Duodenal mucosa (tissue), 2 donors: ENCODE results near the gene UBE3C.

ENCODE experiments used
- H3K27ac ChIP-seq: one replicate; pipeline ENCODE4 v1.7.0; 2013; ENCODE audit warnings: low read depth, low read length
- H3K27me3 ChIP-seq, 2 donors: one replicate each; pipeline ENCODE4 v1.7.0; 2013; ENCODE audit warnings: low read length in 2 of 2, control low read depth in 1 of 2; ENCODE audit not compliant: insufficient read depth in 2 of 2, control insufficient read depth in 1 of 2
- H3K36me3 ChIP-seq, 2 donors: one replicate each; pipeline ENCODE4 v1.7.0; 2013; ENCODE audit warnings: low read length in 2 of 2, control low read depth in 1 of 2; ENCODE audit not compliant: insufficient read depth in 2 of 2, control insufficient read depth in 1 of 2
- H3K4me1 ChIP-seq, 2 donors: one replicate each; pipeline ENCODE4 v1.7.0; 2013; ENCODE audit warnings: low read length in 2 of 2, control low read depth in 1 of 2; ENCODE audit not compliant: insufficient read depth in 2 of 2, control insufficient read depth in 1 of 2
- H3K4me3 ChIP-seq, 2 donors: one replicate each; pipeline ENCODE4 v1.7.0; 2013; ENCODE audit warnings: low read length in 2 of 2, low read depth in 1 of 2
- H3K9ac ChIP-seq, 2 donors: one replicate each; pipeline ENCODE4 v1.7.0; 2013; ENCODE audit warnings: low read length in 2 of 2, low read depth in 1 of 2
- H3K9me3 ChIP-seq, 2 donors: one replicate each; pipeline ENCODE4 v1.7.0; 2013; ENCODE audit warnings: low read length in 2 of 2, control low read depth in 1 of 2; ENCODE audit not compliant: control insufficient read depth in 1 of 2

The UBE3C gene

DNA sequence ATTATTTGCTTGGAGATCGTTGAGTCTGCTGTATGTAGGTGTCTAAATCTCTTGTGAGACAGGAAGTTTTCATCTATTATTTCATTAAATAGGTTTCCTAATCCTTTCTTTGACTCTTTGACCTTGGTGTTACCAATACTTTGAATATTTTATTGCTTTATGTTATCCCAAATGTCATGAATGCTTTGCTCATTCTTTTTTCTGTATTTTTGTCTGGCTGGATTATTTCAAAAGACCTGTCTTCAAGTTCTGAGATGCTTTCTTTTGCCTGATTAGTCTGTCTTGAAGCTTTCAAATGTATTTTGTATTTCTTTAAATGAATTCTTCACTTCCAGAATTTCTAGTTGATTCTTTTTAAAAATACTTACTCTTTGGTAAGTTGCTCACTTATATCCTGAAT is 27.3 kb downstream of the UBE3C start:
- H3K9ac ChIP-seq: no peak overlapping the region
- no peaks in the 10 kb centered on the region for H3K9me3 ChIP-seq
- no peak overlapping the region for H3K27ac ChIP-seq
- H3K27me3 ChIP-seq: no peaks in the 10 kb centered on the region
- H3K4me1 ChIP-seq: no peaks in the 10 kb centered on the region
- H3K4me3 ChIP-seq: no peak overlapping the region
- H3K36me3 ChIP-seq: peaks cover 7 to 44% of the 10 kb centered on the region in 2 donors

DNA sequence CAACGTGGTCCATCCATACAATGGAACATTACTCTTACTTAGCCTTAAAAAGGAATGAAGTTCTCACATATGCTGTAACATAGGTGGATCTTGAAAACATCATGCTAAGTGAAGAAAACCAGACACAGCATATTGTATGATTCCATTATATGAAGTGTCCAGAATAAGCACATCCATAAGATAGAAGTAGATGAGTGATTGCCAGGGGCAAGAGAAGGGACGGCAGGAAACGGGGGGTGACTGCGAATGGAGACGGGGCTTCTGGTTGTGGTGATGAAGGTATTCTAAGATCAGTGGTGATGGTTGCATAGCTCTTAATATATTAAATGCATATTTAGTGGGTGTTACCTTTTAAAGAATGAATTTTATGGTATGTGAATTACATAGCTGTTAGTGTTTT is 29.8 kb downstream of the UBE3C start:
- H3K4me1 ChIP-seq: no peaks in the 10 kb centered on the region
- no peak overlapping the region for H3K27ac ChIP-seq
- no peak overlapping the region for H3K4me3 ChIP-seq
- H3K9ac ChIP-seq: no peak overlapping the region
- H3K9me3 ChIP-seq: no peaks in the 10 kb centered on the region
- no peaks in the 10 kb centered on the region for H3K27me3 ChIP-seq
- H3K36me3 ChIP-seq: peaks cover 14 to 63% of the 10 kb centered on the region in 2 donors

DNA sequence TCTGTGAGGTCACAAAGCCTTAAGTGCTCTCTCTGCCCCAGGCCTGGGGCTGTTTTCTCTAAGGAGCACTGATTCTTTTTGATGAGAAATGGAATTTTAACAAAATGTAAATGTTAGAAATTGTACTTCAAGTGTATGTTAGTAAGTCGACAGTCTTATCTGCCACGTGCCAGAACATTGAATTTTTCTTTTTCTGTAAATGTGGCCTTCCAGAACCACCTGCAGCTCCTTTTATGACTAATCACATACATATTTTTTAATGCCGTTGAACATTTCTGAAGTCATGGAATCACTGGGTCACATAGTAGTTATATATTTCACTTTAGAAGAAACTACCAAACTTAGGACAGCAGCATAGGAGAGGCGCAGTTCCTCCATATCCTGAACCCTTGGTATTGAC is 38.0 kb downstream of the UBE3C start:
- H3K36me3 ChIP-seq: peaks cover 45 to 70% of the 10 kb centered on the region in 2 donors
- no peaks in the 10 kb centered on the region for H3K9me3 ChIP-seq
- H3K4me3 ChIP-seq: no peak overlapping the region
- H3K9ac ChIP-seq: no peak overlapping the region
- no peaks in the 10 kb centered on the region for H3K4me1 ChIP-seq
- no peaks in the 10 kb centered on the region for H3K27me3 ChIP-seq
- no peak overlapping the region for H3K27ac ChIP-seq

DNA sequence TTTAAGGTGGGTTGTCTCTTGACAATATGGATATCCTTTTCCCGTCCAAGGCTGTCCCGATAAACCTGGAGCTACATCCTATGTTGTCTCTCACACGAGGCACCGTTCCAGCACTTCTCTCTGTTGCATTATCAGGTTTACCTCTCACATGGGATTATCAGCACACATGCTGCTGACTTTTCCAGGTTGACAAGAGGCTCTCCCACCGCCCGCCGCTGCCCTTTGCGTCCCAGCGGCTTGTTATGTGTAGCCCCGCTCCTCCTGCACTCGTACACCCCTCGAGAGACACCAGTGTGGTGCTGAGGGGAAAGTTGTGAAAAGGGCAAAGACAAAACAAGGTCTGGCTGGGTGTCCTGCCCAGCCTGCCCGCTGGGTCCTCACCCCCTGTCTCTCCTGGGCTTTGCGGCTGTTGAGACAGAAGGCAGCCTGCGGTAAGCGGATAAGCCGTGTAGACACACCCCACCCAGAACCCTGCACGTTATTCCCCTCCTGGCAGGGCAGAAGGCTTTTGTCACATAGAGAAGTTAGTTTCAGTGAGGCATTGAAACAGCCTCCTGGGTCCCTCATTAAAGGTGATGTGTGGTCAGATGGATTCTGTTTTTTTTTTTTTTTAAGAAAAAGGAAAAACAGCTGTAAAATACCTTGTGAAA is 38.7 kb downstream of the UBE3C start:
- no peak overlapping the region for H3K27ac ChIP-seq
- no peaks in the 10 kb centered on the region for H3K4me1 ChIP-seq
- H3K9me3 ChIP-seq: no peaks in the 10 kb centered on the region
- H3K4me3 ChIP-seq: no peak overlapping the region
- H3K27me3 ChIP-seq: no peaks in the 10 kb centered on the region
- no peak overlapping the region for H3K9ac ChIP-seq
- peaks cover 48 to 69% of the 10 kb centered on the region in 2 donors for H3K36me3 ChIP-seq

DNA sequence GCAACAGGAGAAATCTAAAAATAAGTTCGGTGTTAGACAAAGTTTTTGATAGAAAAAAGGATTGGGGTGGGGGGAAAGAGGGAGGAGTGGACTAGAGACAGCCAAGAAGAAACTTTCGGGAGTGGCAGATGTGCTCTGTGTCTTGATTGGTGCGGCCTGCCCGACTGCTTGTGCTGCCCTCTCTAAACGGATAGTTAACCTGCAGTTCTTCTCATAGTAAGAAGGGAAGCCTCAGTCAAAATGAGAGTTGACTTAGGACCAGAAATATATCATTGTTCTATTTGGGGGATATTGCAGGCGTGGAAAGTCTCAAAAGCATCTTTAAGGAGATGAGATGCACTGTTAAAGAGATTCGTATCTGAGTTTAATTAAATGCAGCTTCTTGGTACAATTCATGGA is 39.3 kb downstream of the UBE3C start:
- H3K27ac ChIP-seq: no peak overlapping the region
- H3K4me1 ChIP-seq: no peaks in the 10 kb centered on the region
- no peak overlapping the region for H3K9ac ChIP-seq

DNA sequence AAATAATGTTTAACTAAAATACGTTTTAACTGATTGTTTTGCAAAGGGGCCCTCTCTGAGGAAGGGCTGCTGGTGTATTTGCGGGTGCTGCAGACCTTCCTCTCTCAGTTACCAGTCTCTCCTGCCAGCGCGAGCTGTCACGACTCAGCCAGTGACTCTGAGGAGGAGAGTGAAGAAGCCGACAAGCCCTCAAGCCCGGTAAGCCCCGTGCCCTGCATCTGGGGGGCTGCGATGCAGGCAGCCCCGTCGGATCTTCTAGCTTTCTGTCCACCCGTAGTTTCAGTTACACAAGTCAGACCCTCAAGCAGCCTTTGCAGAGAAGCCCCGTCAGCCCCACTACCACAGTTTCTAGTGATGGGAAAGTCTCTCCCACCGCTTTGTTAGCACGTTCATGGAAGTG is 45.1 kb downstream of the UBE3C start:
- no peaks in the 10 kb centered on the region for H3K27me3 ChIP-seq
- peaks cover 47 to 75% of the 10 kb centered on the region in 2 donors for H3K36me3 ChIP-seq
- no peak overlapping the region for H3K4me3 ChIP-seq
- H3K4me1 ChIP-seq: peaks cover 0 to 8% of the 10 kb centered on the region in 2 donors
- no peaks in the 10 kb centered on the region for H3K9me3 ChIP-seq
- no peak overlapping the region for H3K9ac ChIP-seq
- H3K27ac ChIP-seq: no peak overlapping the region

More for the DNA sequence above, 39.3 kb downstream of the UBE3C start:
- H3K4me3 ChIP-seq: no peak overlapping the region
- H3K27me3 ChIP-seq: no peaks in the 10 kb centered on the region
- peaks cover 45 to 68% of the 10 kb centered on the region in 2 donors for H3K36me3 ChIP-seq
- H3K9me3 ChIP-seq: no peaks in the 10 kb centered on the region

DNA sequence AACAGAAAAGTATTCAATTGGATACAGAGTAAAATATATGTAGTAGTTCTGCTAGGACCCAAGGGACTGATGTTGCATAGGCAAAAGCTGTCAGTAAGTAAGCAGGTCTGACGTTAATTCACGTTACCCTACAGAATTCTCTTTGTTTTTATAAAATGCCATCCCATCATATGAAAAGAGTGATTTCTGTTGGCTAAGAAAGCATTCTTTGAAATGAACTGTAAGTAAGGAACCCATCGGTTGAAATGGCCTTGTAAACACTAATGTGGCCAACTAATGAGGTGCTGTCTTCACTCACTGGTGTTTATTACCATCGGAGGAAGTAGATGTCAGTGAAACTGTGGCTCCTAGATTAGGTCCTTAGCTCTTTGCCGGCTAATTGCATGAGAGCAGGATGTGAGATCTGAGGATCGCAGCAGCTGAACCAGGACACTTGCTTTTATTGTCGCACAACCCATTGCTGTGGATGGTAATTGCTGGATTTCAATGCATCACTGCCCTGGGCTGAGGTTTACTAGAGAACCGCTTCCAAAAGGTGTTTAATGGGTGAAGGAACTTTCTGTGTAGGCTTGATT is 49.5 kb downstream of the UBE3C start:
- Histone ChIP-seq H3K4me1 (peaks cover 0 to 15% of the 10 kb centered on the region in 2 donors), H3K27me3 (no peaks in the 10 kb centered on the region), H3K9me3 (no peaks in the 10 kb centered on the region), H3K9ac (no peak overlapping the region), H3K36me3 (peaks cover 35 to 86% of the 10 kb centered on the region in 2 donors), H3K4me3 (no peak overlapping the region), H3K27ac (no peak overlapping the region)

DNA sequence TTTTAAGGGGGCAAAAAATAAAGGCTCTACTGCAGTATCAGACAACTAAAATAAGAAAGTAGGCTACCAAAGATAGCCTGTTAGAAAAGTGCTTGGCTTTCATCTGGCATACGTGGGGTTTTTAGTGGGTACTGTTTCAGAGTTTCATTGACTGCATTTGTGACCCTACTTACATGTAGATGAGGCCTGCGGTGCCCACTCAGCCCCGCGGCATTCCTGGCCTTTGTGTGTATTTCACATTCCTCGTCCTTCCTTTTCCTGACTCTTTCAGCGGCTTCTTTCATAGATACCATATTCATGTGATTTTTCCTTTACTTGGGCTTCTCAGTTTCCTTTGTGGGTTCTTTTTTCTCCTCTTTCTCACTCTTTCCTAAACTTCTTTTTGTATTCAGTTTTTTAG is 50.7 kb downstream of the UBE3C start:
- Histone ChIP-seq H3K9me3 (no peaks in the 10 kb centered on the region), H3K4me1 (peaks cover 0 to 16% of the 10 kb centered on the region in 2 donors), H3K27ac (no peak overlapping the region), H3K4me3 (no peak overlapping the region), H3K27me3 (no peaks in the 10 kb centered on the region), H3K9ac (no peak overlapping the region), H3K36me3 (peaks cover 31 to 79% of the 10 kb centered on the region in 2 donors)

DNA sequence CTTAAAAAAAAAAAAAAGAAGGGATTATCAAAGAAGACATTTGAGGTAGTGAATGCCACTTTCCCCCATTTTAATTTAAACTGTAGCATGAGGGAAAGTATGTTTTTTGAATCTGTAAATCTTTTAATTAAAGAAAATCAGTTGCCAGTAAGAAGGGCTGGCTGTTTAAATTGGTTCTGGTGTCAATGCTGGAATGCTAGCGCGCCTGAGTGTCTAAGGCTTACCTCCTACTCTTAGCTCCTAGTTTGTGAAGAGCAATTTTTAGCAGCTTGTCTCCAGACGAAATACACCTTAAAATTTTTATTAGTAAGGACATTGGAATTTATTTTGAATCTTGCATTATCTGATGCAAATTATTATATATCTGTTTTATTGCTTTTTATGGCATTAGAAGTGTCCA is 54.1 kb downstream of the UBE3C start:
- H3K27ac ChIP-seq: no peak overlapping the region

DNA sequence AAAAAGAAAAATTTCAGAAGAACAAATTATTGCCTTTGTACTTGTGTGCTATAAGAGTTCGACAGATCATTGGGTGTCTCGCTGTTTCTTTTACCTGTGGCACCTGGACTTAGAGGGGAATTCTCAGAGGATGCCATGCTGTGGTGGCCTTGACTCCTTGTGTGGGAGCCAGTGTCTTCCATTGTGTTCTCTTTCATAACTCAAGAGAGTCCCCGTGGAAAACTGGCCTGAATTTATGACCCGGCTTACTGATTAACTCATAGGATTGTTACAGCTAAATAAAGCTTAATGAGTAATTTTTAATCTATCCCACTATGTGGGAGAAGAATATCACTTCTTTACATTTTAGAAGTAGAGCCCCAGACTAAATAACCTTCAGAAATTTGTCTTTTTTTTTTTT is 54.5 kb downstream of the UBE3C start:
- peaks cover 21 to 75% of the 10 kb centered on the region in 2 donors for H3K36me3 ChIP-seq

More for the DNA sequence above, 54.1 kb downstream of the UBE3C start:
- Histone ChIP-seq H3K9ac (no peak overlapping the region), H3K4me1 (peaks cover 0 to 16% of the 10 kb centered on the region in 2 donors), H3K4me3 (no peak overlapping the region), H3K27me3 (no peaks in the 10 kb centered on the region), H3K9me3 (no peaks in the 10 kb centered on the region), H3K36me3 (peaks cover 25 to 75% of the 10 kb centered on the region in 2 donors)

More for the DNA sequence above, 54.5 kb downstream of the UBE3C start:
- Histone ChIP-seq H3K4me1 (peaks cover 0 to 14% of the 10 kb centered on the region in 2 donors), H3K27ac (no peak overlapping the region), H3K4me3 (no peak overlapping the region), H3K9me3 (no peaks in the 10 kb centered on the region), H3K9ac (no peak overlapping the region), H3K27me3 (no peaks in the 10 kb centered on the region)
